Parathyroid adenoma (tissue), 2 donors: ENCODE measurements around the gene ANTXR1.

Source experiments
- H2AFZ ChIP-seq: fragments of 300-600 bp; sonication (generic); one replicate; pipeline ENCODE4 v1.7.0; 2017; ENCODE audit warnings: antibody characterized with exemption, mild to moderate bottlenecking
- H3K27ac ChIP-seq: fragments of 300-600 bp; sonication (generic); one replicate; pipeline ENCODE4 v1.7.0; 2017
- H3K27me3 ChIP-seq: fragments of 300-600 bp; sonication (generic); one replicate; pipeline ENCODE4 v1.7.0; 2017; ENCODE audit warnings: low read length; ENCODE audit not compliant: control insufficient read depth, insufficient read depth
- H3K36me3 ChIP-seq: fragments of 300-600 bp; sonication (generic); one replicate; pipeline ENCODE4 v1.7.0; 2017; ENCODE audit warnings: low read length; ENCODE audit not compliant: control insufficient read depth, insufficient read depth
- H3K4me1 ChIP-seq: fragments of 300-600 bp; sonication (generic); one replicate; pipeline ENCODE4 v1.7.0; 2017; ENCODE audit warnings: control low read depth
- H3K4me2 ChIP-seq: fragments of 300-600 bp; sonication (generic); one replicate; pipeline ENCODE4 v1.7.0; 2017; ENCODE audit warnings: low read length
- H3K4me3 ChIP-seq: fragments of 300-600 bp; sonication (generic); one replicate; pipeline ENCODE4 v1.7.0; 2017; ENCODE audit warnings: low read depth, low read length
- H3K79me2 ChIP-seq: fragments of 300-600 bp; sonication (generic); one replicate; pipeline ENCODE4 v1.7.0; 2017; ENCODE audit warnings: control low read depth
- H3K9ac ChIP-seq: fragments of 300-600 bp; sonication (generic); one replicate; pipeline ENCODE4 v1.7.0; 2017; ENCODE audit warnings: mild to moderate bottlenecking
- H3K9me3 ChIP-seq: fragments of 300-600 bp; sonication (generic); one replicate; pipeline ENCODE4 v1.7.0; 2017; ENCODE audit warnings: low read length; ENCODE audit not compliant: control insufficient read depth
- CTCF ChIP-seq: fragments of 300-600 bp; sonication (generic); IDR thresholded peaks from one replicate; pipeline ENCODE4 v1.7.0; 2017; ENCODE audit warnings: antibody characterized with exemption, mild to moderate bottlenecking
- donor health status: primary hyperparathyroidism.

ANTXR1 gene

GRCh38 chr2:69260666-69261065 is 247.7 kb downstream of the ANTXR1 start:
- Histone ChIP-seq H3K9ac (no peak overlapping the region), H3K36me3 (no peaks in the 10 kb centered on the region), H2AFZ (no peak overlapping the region), H3K27ac (no peak overlapping the region), H3K4me2 (no peak overlapping the region), H3K4me1 (no peaks in the 10 kb centered on the region), H3K9me3 (no peaks in the 10 kb centered on the region), H3K27me3 (no peaks in the 10 kb centered on the region), H3K4me3 (no peak overlapping the region), H3K79me2 (no peaks in the 10 kb centered on the region)
- no peak for TF ChIP-seq CTCF

GRCh38 chr2:69269330-69269729 is 256.4 kb downstream of the ANTXR1 start:
- Histone ChIP-seq H3K36me3 (no peaks in the 10 kb centered on the region), H3K9me3 (no peaks in the 10 kb centered on the region), H3K27me3 (no peaks in the 10 kb centered on the region), H3K4me3 (no peak overlapping the region), H3K9ac (no peak overlapping the region), H3K4me1 (no peaks in the 10 kb centered on the region), H3K27ac (no peak overlapping the region), H3K79me2 (no peaks in the 10 kb centered on the region), H2AFZ (no peak overlapping the region), H3K4me2 (no peak overlapping the region)
- no peak for TF ChIP-seq CTCF

- Histone ChIP-seq H3K4me1 (no peaks in the 10 kb centered on the region), H3K27ac (no peak overlapping the region), H3K36me3 (no peaks in the 10 kb centered on the region), H3K79me2 (no peaks in the 10 kb centered on the region), H3K9me3 (no peaks in the 10 kb centered on the region), H3K9ac (no peak overlapping the region), H3K27me3 (no peaks in the 10 kb centered on the region), H3K4me2 (no peak overlapping the region), H2AFZ (no peak overlapping the region), H3K4me3 (no peak overlapping the region)
- no peak for TF ChIP-seq CTCF
These were observed 258.9 kb downstream of the ANTXR1 start for GRCh38 chr2:69271831-69272257.

DNA sequence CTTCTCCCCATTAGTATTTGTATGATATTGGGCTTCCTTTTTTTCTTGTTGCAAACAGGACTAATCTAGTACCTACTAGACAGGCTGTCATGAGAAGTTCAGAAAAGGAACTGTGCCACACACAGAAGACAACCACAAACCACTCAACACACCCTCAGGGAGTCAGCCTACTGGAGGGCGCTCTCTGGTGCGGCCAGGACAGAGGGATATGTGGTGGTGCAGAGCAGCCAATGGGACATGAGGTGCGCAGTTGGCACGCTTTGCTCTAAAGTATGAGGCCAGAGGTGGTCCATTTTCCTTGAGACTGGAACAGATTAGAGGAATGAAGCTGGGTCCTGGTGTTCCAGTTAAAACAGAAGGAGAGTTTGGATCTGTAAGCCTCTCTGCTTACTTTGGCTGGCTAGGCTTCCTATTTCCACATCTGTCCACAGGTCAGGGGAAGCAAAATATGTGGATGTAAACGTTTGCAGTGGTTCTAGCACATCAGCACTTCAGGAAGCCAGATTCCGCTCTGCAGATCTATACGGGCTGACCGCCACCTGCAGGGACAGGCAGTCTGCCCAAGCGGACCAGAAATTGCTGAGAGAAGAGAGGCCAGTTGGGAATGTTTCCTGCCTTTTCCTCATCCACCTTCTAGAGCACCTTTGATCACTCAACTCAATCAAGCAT is 260.0 kb downstream of the ANTXR1 start:
- no peak overlapping the region for H3K27ac ChIP-seq
- no peaks in the 10 kb centered on the region for H3K36me3 ChIP-seq
- no peak overlapping the region for H2AFZ ChIP-seq
- no peak overlapping the region for H3K4me3 ChIP-seq
- H3K9ac ChIP-seq, result no peak overlapping the region
- TF ChIP-seq CTCF, result no peak
- no peak overlapping the region for H3K4me2 ChIP-seq
- no peaks in the 10 kb centered on the region for H3K27me3 ChIP-seq
- H3K79me2 ChIP-seq, result no peaks in the 10 kb centered on the region
- no peaks in the 10 kb centered on the region for H3K4me1 ChIP-seq
- no peaks in the 10 kb centered on the region for H3K9me3 ChIP-seq

DNA sequence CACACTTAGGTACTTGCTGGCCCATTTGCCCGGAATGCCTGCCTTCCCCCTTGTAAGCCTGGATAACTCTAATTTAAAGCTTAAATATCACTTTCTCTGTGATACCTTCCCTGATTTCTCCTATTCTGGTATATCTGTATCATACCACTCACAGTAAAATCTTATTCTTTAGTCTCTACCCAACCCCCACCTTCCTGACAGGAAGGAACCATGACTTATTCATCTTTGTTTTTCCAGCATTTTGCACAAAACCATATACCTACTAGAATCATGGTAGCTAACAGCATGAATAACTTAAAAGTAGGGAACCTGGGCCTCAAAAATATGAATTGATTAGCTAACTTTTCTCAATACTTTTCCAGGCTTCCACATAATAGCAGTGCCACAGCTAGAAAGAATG is 262.5 kb downstream of the ANTXR1 start:
- Histone ChIP-seq H3K4me3 (no peak overlapping the region), H3K4me2 (no peak overlapping the region), H3K9ac (no peak overlapping the region), H3K27me3 (no peaks in the 10 kb centered on the region), H3K36me3 (no peaks in the 10 kb centered on the region), H3K79me2 (no peaks in the 10 kb centered on the region), H2AFZ (no peak overlapping the region), H3K27ac (no peak overlapping the region), H3K4me1 (no peaks in the 10 kb centered on the region), H3K9me3 (no peaks in the 10 kb centered on the region)
- no peak for TF ChIP-seq CTCF
